HepG2 (cell line): ENCODE results near the gene ECM1. TPM values are rescaled to one million over a fixed set of nuclear protein-coding genes. Genes with fewer than 3 reads are reported as not detected.

ENCODE experiments used
- FOXA1 ChIP-seq, 2 experiments: fragments of 450-650 bp in 1 of 2; sonication (generic) in 1 of 2; formaldehyde crosslinking in 1 of 2; IDR thresholded peaks; 2 replicates each; pipeline versions ENCODE4 v1.4.0 to v1.6.1; 2016 to 2020; ENCODE audit warnings: missing genetic modification reagents in 1 of 2
- GABPA ChIP-seq, 2 experiments: IDR thresholded peaks; 2 replicates each; pipeline ENCODE4 v1.6.1; 2011 to 2016; ENCODE audit warnings: low read depth in 2 of 2, low read length in 1 of 2, missing biosample characterization in 1 of 2, missing genetic modification characterization in 1 of 2
- HDAC2 ChIP-seq: sonication (generic); formaldehyde crosslinking; IDR thresholded peaks from 2 replicates; pipeline ENCODE4 v1.4.0; 2020; ENCODE audit warnings: missing genetic modification reagents
- MLLT10 ChIP-seq: sonication (generic); formaldehyde crosslinking; IDR thresholded peaks from 2 replicates; pipeline ENCODE4 v1.4.0; 2020; ENCODE audit warnings: missing genetic modification reagents
- NFE2L1 ChIP-seq: sonication (generic); formaldehyde crosslinking; IDR thresholded peaks from 2 replicates; pipeline ENCODE4 v1.4.0; 2020; ENCODE audit warnings: missing genetic modification reagents, mild to moderate bottlenecking, borderline replicate concordance
- PITX1 ChIP-seq: sonication (generic); formaldehyde crosslinking; IDR thresholded peaks from 2 replicates; pipeline ENCODE4 v1.5.1; 2020; ENCODE audit warnings: mild to moderate bottlenecking, missing genetic modification reagents
- SAFB2 ChIP-seq: sonication (generic); formaldehyde crosslinking; IDR thresholded peaks from 2 replicates; pipeline ENCODE4 v1.5.1; 2020; ENCODE audit warnings: missing genetic modification reagents, low read depth, mild to moderate bottlenecking, borderline replicate concordance
- U2AF1 ChIP-seq: fragments of 200-400 bp; formaldehyde crosslinking; optimal IDR thresholded peaks from 2 replicates; pipeline ENCODE3; 2017; ENCODE audit warnings: mild to moderate bottlenecking, low read depth, low read length
- ZNF281 ChIP-seq: sonication (generic); formaldehyde crosslinking; IDR thresholded peaks from 2 replicates; pipeline ENCODE4 v1.4.0; 2020; ENCODE audit warnings: missing genetic modification reagents, borderline replicate concordance
- ZNF552 ChIP-seq: sonication (generic); formaldehyde crosslinking; IDR thresholded peaks from 2 replicates; pipeline ENCODE4 v1.9.0; 2022; ENCODE audit warnings: missing genetic modification reagents, mild to moderate bottlenecking, borderline replicate concordance
- ZNF598 ChIP-seq: sonication (generic); formaldehyde crosslinking; IDR thresholded peaks from 2 replicates; pipeline ENCODE4 v1.5.1; 2020; ENCODE audit warnings: mild to moderate bottlenecking, missing genetic modification reagents, borderline replicate concordance
- ZNF607 ChIP-seq: sonication (generic); formaldehyde crosslinking; IDR thresholded peaks from 2 replicates; pipeline ENCODE4 v1.5.1; 2020; ENCODE audit warnings: missing genetic modification reagents, mild to moderate bottlenecking, borderline replicate concordance
- ZNF674 ChIP-seq: sonication (generic); formaldehyde crosslinking; IDR thresholded peaks from 2 replicates; pipeline ENCODE4 v1.5.0; 2020; ENCODE audit warnings: low read depth, mild to moderate bottlenecking, missing genetic modification reagents
- ZSCAN9 ChIP-seq: IDR thresholded peaks from 2 replicates; pipeline ENCODE4 v1.6.1; 2016; ENCODE audit warnings: borderline replicate concordance
- polyA plus RNA-seq, 8 experiments: library from polyadenylated mRNA; depleted of rRNA in 3 of 8; stranded (reverse) in 7 of 8; unstranded in 1 of 8; fragments of >200 nt; fragmentation: Illumina TruSeq in 4 of 8; extraction: Trizol in 4 of 8; gene quantifications; 2 replicates each; pipeline versions ENCODE4 v1.2.1 to v1.2.3, GENCODE V29; 2011 to 2016; ENCODE audit warnings: low read depth in 4 of 8, missing spikeins in 1 of 8, mixed read lengths in 1 of 8; ENCODE audit not compliant: insufficient read depth in 1 of 8
- total RNA-seq, 5 experiments: library from RNA; depleted of rRNA; stranded (reverse); fragments of >200 nt; fragmentation: Illumina TruSeq; extraction: Trizol; gene quantifications; 2 replicates each; pipeline ENCODE4 v1.2.3, GENCODE V29; 2016; ENCODE audit warnings: low read depth in 1 of 5
- TF ChIP-seq, protein P1 (sequence below): sonication (generic); formaldehyde crosslinking; IDR thresholded peaks from 2 replicates; pipeline ENCODE4 v1.4.0; 2020; ENCODE audit warnings: missing genetic modification reagents
- TF ChIP-seq, protein P2 (sequence below): sonication (generic); formaldehyde crosslinking; IDR thresholded peaks from 2 replicates; pipeline ENCODE4 v1.4.0; 2020; ENCODE audit warnings: missing genetic modification reagents, borderline replicate concordance
- TF ChIP-seq, protein P3 (sequence below): sonication (generic); formaldehyde crosslinking; IDR thresholded peaks from 2 replicates; pipeline ENCODE4 v1.5.0; 2020; ENCODE audit warnings: missing genetic modification reagents

The ECM1 gene
- total and polyA plus RNA-seq, 2 of the 13 experiments (the other 11 are each of a cell fraction or from before 2014, with no cell fraction given), result 0.42 to 1.0 TPM

DNA sequence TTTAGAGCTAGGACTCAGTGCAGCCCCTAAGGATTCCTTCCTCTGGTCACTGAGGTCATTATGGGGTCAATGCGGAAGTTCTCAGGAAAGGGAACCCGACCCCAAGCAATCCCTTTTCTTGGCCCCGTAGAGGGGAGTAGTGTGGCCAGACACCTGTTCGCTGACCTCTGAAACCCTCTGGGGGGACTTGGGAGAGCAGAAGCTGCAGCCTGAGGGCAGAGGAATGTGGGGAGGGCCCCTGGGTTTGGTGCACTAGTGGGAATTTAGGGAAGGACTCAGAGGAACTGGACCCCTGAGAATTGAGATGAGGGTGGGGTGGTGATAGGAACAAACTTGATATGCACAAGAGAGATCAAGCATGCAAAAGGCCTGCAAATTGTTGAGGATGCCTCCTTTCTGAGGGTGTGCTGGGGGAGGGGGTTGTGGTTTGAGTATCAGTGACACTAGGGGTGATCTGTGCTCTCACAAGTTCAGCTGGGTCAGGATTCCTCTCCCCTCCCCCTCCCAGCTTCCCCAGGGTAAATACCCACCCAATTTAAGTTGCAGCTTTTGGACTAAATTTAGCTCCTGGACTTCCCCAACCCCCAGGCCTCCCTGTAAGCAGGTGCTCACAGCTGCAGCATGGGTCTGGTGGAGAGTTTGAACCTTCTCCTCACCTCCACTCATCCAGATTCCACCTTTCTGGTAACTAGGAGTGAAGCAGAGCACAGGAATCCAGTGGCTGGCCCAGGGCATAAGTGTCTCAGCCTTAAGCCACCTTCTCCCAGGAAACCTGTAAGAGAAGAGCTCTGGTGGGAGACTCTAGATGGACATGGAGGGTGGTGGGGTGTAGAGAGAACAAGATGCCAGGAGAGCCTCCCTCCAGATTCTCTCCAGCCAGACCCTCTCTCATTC is 54.8 kb downstream of the ECM1 start (continued):
- TF ChIP-seq, protein P1, sequence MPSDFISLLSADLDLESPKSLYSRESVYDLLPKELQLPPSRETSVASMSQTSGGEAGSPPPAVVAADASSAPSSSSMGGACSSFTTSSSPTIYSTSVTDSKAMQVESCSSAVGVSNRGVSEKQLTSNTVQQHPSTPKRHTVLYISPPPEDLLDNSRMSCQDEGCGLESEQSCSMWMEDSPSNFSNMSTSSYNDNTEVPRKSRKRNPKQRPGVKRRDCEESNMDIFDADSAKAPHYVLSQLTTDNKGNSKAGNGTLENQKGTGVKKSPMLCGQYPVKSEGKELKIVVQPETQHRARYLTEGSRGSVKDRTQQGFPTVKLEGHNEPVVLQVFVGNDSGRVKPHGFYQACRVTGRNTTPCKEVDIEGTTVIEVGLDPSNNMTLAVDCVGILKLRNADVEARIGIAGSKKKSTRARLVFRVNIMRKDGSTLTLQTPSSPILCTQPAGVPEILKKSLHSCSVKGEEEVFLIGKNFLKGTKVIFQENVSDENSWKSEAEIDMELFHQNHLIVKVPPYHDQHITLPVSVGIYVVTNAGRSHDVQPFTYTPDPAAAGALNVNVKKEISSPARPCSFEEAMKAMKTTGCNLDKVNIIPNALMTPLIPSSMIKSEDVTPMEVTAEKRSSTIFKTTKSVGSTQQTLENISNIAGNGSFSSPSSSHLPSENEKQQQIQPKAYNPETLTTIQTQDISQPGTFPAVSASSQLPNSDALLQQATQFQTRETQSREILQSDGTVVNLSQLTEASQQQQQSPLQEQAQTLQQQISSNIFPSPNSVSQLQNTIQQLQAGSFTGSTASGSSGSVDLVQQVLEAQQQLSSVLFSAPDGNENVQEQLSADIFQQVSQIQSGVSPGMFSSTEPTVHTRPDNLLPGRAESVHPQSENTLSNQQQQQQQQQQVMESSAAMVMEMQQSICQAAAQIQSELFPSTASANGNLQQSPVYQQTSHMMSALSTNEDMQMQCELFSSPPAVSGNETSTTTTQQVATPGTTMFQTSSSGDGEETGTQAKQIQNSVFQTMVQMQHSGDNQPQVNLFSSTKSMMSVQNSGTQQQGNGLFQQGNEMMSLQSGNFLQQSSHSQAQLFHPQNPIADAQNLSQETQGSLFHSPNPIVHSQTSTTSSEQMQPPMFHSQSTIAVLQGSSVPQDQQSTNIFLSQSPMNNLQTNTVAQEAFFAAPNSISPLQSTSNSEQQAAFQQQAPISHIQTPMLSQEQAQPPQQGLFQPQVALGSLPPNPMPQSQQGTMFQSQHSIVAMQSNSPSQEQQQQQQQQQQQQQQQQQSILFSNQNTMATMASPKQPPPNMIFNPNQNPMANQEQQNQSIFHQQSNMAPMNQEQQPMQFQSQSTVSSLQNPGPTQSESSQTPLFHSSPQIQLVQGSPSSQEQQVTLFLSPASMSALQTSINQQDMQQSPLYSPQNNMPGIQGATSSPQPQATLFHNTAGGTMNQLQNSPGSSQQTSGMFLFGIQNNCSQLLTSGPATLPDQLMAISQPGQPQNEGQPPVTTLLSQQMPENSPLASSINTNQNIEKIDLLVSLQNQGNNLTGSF (CRISPR knock-in tag), result no peak
- TF ChIP-seq SAFB2 (no peak), GABPA (IDR thresholded peaks at IDR 0.05; ENCODE audit: low read depth, low read length) (no peak), GABPA (CRISPR knock-in tag; IDR thresholded peaks at IDR 0.05; ENCODE audit: low read depth) (peak; percentile 66; the same call in 1 of the 2 replicates), HDAC2 (CRISPR knock-in tag) (no peak), U2AF1 (no peak), PITX1 (no peak), ZNF674 (CRISPR knock-in tag) (no peak), ZNF598 (CRISPR knock-in tag) (no peak), ZNF281 (CRISPR knock-in tag) (peak; percentile 91), ZNF607 (CRISPR knock-in tag) (0 out of 2 replicates have a peak, but pooled peaks have one; percentile 4), ZNF552 (CRISPR knock-in tag) (no peak), NFE2L1 (CRISPR knock-in tag) (no peak), FOXA1 (IDR thresholded peaks at IDR 0.05) (no peak), FOXA1 (CRISPR knock-in tag; IDR thresholded peaks at IDR 0.05) (0 out of 2 replicates have a peak, but pooled peaks have one; percentile 28), MLLT10 (CRISPR knock-in tag) (no peak), ZSCAN9 (CRISPR knock-in tag) (no peak)
- TF ChIP-seq, protein P2, sequence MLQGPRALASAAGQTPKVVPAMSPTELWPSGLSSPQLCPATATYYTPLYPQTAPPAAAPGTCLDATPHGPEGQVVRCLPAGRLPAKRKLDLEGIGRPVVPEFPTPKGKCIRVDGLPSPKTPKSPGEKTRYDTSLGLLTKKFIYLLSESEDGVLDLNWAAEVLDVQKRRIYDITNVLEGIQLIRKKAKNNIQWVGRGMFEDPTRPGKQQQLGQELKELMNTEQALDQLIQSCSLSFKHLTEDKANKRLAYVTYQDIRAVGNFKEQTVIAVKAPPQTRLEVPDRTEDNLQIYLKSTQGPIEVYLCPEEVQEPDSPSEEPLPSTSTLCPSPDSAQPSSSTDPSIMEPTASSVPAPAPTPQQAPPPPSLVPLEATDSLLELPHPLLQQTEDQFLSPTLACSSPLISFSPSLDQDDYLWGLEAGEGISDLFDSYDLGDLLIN (CRISPR knock-in tag), result no peak
- TF ChIP-seq, protein P3, sequence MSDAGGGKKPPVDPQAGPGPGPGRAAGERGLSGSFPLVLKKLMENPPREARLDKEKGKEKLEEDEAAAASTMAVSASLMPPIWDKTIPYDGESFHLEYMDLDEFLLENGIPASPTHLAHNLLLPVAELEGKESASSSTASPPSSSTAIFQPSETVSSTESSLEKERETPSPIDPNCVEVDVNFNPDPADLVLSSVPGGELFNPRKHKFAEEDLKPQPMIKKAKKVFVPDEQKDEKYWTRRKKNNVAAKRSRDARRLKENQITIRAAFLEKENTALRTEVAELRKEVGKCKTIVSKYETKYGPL, result no peak
